H1 (cell line): ENCODE data around the gene C10orf95. TPM values are rescaled to one million over a fixed set of nuclear protein-coding genes. Genes with fewer than 3 reads are reported as not detected.

ENCODE experiments used
- HDAC6 ChIP-seq: IDR thresholded peaks from one replicate; pipeline ENCODE4 v1.7.1; 2012; ENCODE audit warnings: low read depth, mild to moderate bottlenecking, inconsistent platforms, low read length, moderate library complexity
- KDM1A ChIP-seq: fragments of 200-600, 300-600 bp; sonication (generic); IDR thresholded peaks from 2 replicates; pipeline ENCODE4 v1.7.1; 2016; ENCODE audit warnings: mild to moderate bottlenecking, low read length, borderline replicate concordance
- polyA plus RNA-seq, 7 experiments: library from polyadenylated mRNA; depleted of rRNA in 3 of 7; stranded (reverse) in 5 of 7; unstranded in 2 of 7; fragments of >200 nt in 5 of 7; fragments of 200-250 nt in 2 of 7; gene quantifications; 1 replicate in 5 of 7; 2 replicates in 1 of 7; 4 replicates in 1 of 7; pipeline versions ENCODE4 v1.2.1 to v1.2.3, GENCODE V29; 2011 to 2013; ENCODE audit warnings: missing spikeins in 2 of 7, mixed read lengths in 2 of 7
- total RNA-seq: library from RNA; stranded (reverse); fragmentation: NEBNext Ultra II Directional; extraction: Animal tissue kit (Norgen Biotek cat#: 25700); gene quantifications from 2 replicates; pipeline ENCODE4 v1.2.1, GENCODE V29; 2021

C10orf95 gene
- total and polyA plus RNA-seq, 2 of the 8 experiments (the other 6 are each of a cell fraction or from before 2014, with no cell fraction given) = 0.34 to 0.48 TPM

GRCh38 chr10:102458656-102459055, 7.3 kb upstream of the C10orf95 start (continued):
- TF ChIP-seq HDAC6 (no peak), KDM1A (no peak)
